Measurements from ENCODE around the gene ATP10B. TPM values are rescaled to one million over a fixed set of nuclear protein-coding genes. Genes with fewer than 3 reads are reported as not detected.

The ATP10B gene
- total RNA-seq, 1 donor from 2014 or later: not detected

DNA sequence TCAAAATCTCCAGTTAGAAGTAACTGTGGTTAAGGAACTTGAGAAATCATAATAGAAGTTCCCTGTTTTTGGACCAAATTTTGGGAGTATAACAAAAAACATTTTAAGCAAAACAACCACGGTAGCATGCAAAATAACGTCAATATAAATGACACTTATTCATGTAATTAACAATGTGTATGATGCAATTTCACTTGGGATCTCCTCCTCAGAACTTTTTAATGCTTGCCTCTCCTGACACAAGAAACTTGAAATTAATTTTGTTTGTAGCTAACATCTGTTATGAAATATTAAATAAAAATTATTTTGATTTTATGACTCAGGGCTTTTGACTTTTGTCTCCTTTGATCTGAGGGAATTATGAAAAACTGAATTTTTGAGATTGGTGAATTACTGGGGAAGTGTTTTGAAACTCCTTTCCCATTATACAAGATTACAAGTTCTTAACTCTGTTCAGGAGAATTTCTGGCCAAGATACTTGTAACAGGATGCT, 149.7 kb downstream of the ATP10B start:
- no peaks in the 10 kb centered on the region for H3K9me3 ChIP-seq

DNA sequence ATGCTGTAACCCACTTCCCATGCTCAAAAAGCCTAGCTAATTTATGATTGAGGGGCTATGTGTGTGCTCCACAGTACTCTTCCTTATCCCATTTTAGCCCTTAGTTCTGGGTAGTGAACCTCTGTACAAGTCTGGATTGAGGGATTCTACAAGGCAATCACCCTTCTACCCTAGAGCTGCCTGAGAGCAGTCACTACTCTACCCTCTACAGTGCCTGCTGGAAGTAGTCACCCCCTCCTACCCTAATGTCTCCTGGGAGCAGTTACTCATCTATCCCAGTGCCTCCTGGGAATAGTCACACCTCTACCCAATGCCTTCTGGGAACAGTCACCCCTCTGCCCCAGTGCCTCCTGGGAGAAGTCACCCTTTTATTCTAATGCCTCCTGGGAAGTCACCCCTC, 150.6 kb downstream of the ATP10B start:
- H3K4me1 ChIP-seq: no peaks in the 10 kb centered on the region
- TF ChIP-seq, protein P1, sequence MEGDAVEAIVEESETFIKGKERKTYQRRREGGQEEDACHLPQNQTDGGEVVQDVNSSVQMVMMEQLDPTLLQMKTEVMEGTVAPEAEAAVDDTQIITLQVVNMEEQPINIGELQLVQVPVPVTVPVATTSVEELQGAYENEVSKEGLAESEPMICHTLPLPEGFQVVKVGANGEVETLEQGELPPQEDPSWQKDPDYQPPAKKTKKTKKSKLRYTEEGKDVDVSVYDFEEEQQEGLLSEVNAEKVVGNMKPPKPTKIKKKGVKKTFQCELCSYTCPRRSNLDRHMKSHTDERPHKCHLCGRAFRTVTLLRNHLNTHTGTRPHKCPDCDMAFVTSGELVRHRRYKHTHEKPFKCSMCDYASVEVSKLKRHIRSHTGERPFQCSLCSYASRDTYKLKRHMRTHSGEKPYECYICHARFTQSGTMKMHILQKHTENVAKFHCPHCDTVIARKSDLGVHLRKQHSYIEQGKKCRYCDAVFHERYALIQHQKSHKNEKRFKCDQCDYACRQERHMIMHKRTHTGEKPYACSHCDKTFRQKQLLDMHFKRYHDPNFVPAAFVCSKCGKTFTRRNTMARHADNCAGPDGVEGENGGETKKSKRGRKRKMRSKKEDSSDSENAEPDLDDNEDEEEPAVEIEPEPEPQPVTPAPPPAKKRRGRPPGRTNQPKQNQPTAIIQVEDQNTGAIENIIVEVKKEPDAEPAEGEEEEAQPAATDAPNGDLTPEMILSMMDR (IDR thresholded peaks at IDR 0.05): no peak
- no peaks in the 10 kb centered on the region for H3K9me3 ChIP-seq
- no peaks in the 10 kb centered on the region for H3K27me3 ChIP-seq
- ATAC-seq (peak; percentile 14), DNase-seq (no peak)
- intact Hi-C loops (cut with DNase I): no loop called here
- H3K4me3 ChIP-seq: no peak overlapping the region
- H3K36me3 ChIP-seq: no peaks in the 10 kb centered on the region
- H3K27ac ChIP-seq: no peak overlapping the region

More for the DNA sequence above, 149.7 kb downstream of the ATP10B start:
- Histone ChIP-seq H3K4me1 (no peaks in the 10 kb centered on the region), H3K36me3 (no peaks in the 10 kb centered on the region), H3K27ac (no peak overlapping the region), H3K27me3 (no peaks in the 10 kb centered on the region), H3K4me3 (no peak overlapping the region)
- no peak for DNase-seq
- ATAC-seq: no peak
- TF ChIP-seq, protein P1 (IDR thresholded peaks at IDR 0.05): no peak
- intact Hi-C loops (cut with DNase I): no loop called here

DNA sequence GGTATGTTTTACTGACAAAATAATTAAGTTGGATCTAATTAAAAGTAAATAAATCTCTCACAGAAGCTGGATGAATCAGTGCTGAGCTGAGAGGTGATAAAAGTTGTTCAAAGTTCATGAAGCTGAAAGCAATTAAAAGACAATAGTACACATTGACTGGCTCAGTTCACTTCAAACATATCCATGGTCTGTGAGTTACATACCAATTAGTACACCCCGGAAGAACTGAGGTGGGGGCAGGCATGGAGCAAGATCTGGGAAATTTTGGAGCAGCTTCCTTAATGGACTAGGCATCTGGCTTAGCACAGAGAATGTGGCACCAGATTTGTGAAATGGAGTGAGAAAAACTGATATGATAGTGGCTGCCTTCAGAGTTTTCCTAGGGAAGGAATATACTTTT, 152.7 kb downstream of the ATP10B start:
- Histone ChIP-seq H3K36me3 (no peaks in the 10 kb centered on the region), H3K9me3 (no peaks in the 10 kb centered on the region), H3K27ac (no peak overlapping the region), H3K4me1 (no peaks in the 10 kb centered on the region), H3K4me3 (no peak overlapping the region), H3K27me3 (no peaks in the 10 kb centered on the region)
- TF ChIP-seq, protein P1 (IDR thresholded peaks at IDR 0.05): no peak
- no peak for DNase-seq
- no peak for ATAC-seq
- intact Hi-C loops (cut with DNase I): no loop called here

DNA sequence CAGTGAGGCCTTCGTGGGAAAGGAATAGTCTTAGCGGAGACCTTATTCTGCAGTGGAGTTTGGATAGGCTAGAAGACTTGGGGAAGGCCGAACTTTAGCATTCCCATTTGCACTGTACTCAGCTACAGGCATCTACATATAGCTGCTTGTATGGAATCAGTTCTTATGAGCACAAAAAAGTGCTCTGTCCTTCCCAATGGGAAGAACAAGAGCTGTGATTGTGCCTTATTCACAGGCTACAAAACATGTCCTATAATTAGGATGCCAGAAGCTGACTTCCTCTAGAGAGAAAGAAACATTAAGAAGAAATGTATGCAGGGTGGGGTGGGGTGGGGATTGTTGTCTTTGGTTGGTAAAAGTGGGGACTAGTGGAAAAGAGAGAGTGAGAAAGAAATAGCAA, 154.7 kb downstream of the ATP10B start:
- TF ChIP-seq, protein P1 (IDR thresholded peaks at IDR 0.05): no peak
- no peak for DNase-seq
- intact Hi-C loops (cut with DNase I): no loop called here
- H3K27me3 ChIP-seq: no peaks in the 10 kb centered on the region
- no peak overlapping the region for H3K4me3 ChIP-seq
- H3K27ac ChIP-seq: no peak overlapping the region
- ATAC-seq: no peak
- no peaks in the 10 kb centered on the region for H3K9me3 ChIP-seq
- H3K4me1 ChIP-seq: no peaks in the 10 kb centered on the region
- H3K36me3 ChIP-seq: no peaks in the 10 kb centered on the region

DNA sequence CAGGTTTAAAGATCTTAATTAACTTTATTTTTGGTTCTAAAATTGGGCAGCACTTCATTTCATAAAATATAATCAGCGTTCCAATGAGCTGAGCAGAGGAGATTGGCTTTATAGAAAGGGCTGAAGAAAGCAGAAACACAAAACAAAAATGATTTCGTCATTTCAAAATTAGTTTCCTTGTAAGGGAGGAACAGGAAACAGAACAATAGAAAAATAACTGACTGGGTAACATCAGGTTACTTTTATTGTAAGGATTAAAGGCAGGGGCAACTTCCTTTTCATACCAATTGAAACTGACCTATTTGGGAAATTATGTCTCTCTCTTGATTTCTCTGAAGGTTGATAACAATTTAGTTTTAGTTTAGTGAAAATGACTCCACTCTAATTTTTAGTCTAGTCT, 157.1 kb downstream of the ATP10B start:
- no peaks in the 10 kb centered on the region for H3K27me3 ChIP-seq
- intact Hi-C loops (cut with DNase I): no loop called here

More for the DNA sequence above, 157.1 kb downstream of the ATP10B start:
- Histone ChIP-seq H3K9me3 (no peaks in the 10 kb centered on the region), H3K36me3 (no peaks in the 10 kb centered on the region), H3K4me3 (no peak overlapping the region), H3K27ac (no peak overlapping the region), H3K4me1 (no peaks in the 10 kb centered on the region)
- TF ChIP-seq, protein P1 (IDR thresholded peaks at IDR 0.05): no peak
- ATAC-seq (no peak), DNase-seq (no peak)

All from upper lobe of right lung (tissue), 1 donor.